HG02981 (cell line): ENCODE results near the gene ZFPM1.
"Not testable (repeated sequence)": the region's sequence is repeated elsewhere in the genome, so short reads cannot be mapped to it uniquely, and the experiment has no call there.

ENCODE experiments used
- ATAC-seq: cut with Tn5 transposase; IDR thresholded peaks from one replicate; pipeline ENCODE4 v1.9.1; 2021; ENCODE audit warnings: mild to moderate bottlenecking, moderate library complexity; ENCODE audit not compliant: unreplicated experiment

ZFPM1 gene

DNA sequence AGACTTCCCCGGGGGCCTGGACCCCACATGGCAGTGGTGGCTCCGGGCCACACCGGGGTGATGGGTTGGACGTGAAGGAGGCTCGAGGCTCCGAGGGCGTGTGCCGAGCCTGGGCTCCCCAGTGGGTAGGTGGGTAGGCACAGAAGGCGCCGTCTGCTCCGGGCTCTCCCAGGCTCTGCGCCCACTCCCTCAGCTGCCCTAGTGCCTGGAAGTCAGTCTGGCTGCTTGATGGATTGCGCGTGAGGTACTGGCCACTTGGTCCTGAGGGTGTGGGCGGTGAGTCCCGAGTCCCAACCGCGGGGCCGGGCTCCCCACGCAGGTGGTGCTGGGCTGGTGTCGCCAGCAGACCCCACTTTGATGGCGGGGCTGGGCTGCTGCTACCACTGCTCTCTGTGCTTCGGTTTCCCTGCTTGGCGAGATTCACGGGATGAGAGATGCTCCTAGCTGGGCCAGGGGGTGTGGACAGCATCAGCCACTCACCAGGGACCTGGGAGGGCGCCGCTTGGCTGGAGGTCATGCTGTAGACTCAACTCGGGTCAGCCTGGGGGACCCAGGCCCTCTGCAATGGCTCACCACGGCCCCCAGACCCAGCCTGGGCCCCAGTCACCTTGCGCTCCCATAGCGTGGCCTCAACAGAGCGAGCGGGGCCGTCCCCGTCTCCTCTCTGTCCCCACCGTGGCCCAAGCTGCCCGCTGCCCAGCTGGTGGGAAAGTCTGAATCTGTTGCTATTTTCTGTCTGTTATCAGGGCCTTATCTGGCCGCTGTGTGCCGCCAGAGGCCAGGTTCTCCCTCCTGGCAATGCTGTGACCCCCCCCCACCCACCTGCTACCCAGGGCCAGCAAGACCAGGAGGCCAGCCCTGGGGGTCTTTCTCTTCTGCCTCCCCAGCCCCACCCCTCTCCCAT, 26.1 kb downstream of the ZFPM1 start:
- ATAC-seq: no peak

DNA sequence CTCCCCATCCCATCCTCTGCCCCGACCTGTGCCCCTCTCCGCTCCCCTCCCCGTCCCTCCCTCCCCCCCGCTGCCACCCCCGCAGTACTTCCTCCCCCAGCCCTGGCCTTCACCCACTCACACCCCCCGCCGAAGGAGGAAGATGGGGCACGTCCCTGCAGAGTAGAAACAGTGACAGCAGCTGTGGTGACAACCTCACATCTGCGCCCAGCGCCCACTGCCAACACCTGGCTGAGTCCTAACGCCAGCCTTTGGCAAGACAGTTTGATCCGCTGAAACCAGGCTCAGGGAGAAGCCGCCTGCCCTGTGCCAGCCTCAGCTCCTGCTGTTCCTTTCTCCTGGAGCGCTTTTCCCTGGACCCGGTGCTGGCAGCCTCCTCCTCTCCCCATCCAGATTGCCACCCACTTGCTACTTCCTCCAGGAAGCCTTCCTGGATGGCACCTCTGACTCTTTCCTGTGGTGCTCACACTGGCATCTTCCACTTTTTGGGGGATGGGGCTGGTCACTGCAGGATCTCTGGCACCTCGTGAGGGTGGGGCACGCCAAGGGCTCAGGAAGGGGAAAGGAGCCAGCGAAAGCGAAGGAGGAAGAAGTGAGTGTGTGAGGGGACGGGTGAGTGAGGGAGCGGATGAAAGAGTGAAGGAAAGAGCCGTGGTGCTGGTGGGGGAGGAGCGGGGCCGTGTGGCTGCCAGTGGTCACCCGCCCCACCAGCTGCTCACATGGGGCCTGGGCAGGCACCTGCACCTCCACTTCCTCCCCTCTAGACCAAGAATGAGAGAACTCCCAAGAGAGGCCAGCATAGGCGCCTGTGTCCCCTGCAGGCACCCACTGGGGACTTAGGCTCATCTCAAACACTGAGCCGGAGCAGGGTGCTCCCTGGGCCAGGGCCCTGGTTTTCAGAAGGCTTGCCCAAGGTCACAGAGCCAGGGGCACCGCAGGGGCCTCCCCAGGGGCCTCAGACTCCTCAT, 27.0 kb downstream of the ZFPM1 start:
- no peak for ATAC-seq

DNA sequence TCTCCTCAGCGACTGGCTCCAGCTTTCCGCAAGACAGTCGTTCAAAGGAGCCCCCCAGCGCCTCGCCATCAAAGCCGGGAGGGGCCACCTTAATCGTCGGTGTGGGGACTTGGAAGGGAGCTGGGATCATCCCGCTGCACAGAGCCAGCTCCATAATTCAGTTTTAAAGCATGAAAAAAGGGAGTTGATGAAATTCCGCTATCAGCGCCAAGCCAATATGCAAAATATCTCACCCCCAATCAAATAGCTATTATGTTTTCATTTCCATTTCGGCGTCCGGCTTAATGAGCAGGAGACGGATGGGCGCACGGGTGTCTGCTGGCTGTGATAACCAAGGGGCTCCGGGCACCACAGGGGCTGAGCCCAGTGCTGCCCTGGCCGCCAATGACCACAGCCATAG, 27.7 kb downstream of the ZFPM1 start:
- no peak for ATAC-seq

DNA sequence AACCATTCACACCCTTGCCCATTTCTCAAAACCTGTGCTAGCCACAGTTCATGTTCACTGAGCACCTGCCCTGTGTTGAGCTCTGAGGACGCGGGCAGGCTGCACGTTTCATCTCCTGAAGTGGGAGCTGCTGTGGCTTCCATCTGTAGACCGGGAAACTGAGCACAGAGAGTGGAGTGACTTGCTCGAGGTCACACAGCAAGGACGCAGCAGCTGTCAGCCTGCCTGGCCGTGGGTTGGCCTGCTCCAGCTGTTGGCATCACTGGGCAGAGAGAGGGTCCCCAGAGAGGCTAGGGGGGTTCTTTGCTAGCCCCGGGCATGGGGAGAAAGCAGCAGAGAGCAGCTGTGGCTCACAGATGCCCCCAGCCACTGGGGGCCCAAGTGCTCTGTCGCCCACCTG, 28.8 kb downstream of the ZFPM1 start:
- no peak for ATAC-seq

DNA sequence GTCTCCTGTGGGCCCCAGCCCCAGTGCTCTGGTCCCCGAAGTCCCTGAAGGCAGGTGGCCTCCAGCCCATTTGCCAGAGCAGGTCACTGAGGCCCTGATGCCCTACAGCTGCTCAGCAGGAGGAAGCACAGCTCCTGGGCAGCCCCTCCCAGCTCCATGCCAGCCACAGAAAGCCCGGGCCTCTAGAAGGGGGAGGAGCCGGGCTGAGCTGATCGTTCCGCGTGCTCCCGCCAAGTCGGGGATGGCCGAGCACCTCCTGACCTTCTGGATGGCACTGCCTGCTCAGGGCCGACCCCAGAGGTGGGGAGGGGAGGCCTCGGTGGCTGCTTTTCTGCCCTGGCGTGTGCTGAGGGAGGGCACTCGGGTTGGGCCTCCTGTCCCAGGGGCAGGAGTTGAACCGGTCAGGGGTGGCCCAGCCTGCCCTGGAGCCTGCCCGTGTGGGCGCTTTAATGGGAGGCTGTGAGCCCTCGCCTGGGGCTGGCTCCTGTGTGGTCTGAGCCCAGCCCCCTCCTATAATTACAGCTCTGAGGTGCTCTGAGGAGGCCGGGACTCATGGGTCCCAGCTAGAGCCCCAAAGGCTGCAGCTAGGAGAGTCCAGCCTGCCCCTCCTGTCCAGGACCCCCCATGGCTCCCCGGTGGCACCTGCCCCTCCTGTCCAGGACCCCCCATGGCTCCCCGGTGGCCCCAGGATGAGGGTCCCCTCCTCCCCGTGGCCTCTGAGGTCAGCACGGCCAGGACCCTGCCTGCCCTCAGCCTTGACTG, 29.7 kb downstream of the ZFPM1 start:
- no peak for ATAC-seq

DNA sequence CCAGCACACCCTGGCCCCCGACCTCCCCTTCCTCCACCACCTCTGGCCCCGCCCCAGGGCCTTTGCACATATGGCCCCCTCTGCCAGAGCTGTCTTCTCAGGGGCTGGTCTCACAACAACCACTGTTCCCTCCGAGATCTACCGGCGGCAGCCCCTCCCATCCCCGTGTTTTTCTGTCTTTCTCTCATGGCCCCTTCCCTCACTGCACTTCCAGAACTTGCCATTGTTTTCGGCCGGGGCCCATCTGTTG, 30.2 kb downstream of the ZFPM1 start:
- ATAC-seq: no peak

DNA sequence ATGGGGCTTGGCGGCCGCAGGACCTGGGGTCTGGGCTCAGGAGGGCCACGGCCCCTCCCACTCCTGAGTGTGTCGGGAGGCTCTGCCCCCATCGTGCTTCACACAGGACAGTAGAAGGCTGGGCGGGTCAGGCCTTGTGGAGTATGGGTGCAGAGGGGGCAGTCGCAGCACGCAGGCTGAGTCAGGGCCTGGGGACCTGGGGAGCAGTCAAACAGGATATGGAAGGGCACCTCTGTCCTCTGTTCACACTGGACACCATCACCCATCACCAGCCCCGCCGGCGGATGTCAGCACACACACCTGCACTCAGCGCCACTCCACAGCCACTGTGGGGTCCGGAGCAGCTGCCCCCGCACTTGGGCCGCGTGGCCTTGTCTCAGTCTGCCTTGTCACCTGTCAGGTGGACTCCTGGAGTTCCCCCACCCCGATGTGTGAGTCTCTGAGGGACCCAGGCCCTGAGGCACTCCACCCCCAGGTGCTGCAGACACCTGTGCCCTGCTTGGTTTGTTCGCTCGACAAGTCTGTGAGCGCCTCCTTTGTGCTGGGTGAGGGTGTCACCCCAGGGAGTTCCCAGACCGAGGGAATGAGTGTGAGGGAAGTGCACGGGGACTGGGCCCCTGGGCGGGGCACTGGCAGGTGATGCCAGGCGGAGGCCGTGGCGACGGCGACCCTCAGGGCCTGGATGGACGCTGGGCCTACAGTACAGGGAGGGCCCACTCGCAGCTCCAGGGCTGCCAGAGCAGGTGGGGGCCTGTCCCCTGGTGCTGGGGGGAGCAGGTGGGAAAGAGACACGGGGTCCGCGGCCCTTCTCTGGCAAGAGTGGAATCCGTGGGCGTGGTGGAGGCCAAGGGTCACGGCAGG, 31.7 kb downstream of the ZFPM1 start:
- no peak for ATAC-seq

DNA sequence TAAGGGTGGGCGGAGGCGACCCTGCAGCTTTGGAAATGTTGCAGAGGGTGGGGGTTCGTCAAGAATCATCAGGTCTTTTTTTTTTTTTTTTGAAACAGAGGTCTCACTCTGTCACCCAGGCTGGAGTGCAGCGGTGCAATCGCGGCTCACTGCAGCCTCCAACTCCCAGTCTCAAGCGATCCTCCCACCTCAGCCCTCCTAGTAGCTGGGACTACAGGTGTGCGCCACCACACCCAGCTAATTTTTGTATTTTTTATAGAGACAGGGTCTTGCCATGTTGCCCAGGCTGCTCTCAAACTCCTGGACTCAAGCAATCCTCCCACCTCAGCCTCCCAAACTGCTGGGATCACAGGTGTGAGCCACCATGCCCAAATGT, 32.3 kb downstream of the ZFPM1 start:
- not testable (repeated sequence) for ATAC-seq

DNA sequence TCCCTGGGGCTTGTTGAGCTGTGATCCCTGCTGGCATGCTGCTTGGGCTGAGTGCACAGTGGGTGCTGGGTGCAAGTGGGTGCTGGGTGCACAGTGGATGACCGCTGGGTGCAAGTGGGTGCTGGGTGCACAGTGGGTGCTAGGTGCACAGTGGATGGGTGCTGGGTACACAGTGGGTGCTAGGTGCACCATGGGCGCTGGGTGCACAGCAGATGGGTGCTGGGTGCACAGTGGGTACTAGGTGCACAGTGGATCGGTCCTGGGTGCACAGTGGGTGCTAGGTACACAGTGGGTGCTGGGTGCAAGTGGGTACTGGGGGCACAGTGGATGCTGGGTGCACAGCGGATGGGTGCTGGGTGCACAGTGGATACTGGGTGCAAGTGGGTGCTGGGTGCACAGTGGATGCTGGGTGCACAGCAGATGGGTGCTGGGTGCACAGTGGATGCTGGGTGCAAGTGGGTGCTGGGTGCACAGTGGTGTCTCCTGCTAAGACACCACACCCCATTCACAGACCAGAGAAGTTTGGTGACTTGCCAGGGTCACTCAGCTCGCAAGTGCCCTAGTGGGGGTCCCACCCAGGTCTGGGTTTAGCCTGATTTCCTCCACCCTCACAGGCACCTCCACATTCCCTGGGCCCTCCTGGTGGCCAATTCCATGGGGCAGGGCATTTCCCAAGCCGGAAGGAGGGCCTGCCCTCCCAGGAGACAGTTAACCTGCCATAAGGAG, 33.5 kb downstream of the ZFPM1 start:
- no peak for ATAC-seq

DNA sequence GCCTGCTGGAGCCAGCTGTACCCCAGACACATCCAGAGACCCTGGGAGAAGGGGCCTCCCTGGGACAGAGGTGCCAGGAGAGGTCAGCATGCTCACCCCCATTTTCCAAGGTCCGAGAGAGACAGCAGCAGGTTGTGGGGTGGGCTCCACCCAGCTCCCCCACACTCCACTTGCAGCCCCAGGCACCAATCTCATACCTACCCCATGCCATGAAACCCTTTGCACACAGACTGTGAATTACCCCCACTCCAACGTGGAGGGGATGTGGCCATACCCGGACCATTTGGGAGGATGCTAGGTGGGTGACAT, 34.0 kb downstream of the ZFPM1 start:
- ATAC-seq: no peak

DNA sequence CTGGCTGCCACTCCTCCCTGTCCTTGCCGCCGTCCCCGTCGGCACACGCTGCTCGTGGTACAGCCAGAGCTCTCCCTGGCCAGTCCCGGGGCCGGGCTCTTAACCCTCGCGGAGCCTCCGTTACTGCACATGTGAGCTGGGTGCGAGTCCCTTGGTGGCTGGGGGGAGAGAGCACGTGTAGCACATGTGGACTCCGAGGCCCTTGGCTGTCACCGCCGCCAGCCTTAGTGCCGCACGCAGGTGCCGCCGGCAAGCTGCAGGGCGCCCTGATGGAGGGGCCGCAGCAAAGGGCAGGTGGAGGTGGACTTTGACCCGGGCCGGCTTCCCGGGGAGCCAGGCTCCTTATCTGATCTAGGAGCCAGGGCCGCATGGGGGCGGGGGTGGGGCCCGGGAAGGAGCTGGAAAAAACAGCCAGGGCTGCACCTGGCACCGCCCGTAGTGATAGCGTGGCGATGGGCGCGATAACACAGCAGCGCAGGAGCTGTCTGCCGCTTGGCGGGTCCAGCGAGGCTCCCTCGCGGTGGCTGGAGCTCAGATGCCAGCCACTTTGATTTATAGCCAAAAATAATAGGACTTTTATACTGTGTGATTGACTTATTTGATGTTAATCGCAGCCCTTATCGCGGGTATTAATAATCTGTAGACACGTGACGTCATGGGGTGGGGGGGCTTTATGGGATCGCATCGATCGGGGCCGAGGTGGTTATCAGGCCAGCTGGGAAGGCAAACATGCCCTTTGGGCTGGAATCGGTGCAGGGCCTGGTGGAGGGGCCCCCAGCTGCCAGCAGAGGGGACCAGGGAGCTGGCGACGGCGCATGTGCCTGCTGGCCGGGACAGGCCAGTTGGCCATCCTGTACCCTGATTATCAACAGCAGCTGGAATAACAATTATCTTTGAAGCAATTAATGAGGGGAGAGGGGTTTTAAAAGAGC, 35.1 kb downstream of the ZFPM1 start:
- ATAC-seq: no peak

DNA sequence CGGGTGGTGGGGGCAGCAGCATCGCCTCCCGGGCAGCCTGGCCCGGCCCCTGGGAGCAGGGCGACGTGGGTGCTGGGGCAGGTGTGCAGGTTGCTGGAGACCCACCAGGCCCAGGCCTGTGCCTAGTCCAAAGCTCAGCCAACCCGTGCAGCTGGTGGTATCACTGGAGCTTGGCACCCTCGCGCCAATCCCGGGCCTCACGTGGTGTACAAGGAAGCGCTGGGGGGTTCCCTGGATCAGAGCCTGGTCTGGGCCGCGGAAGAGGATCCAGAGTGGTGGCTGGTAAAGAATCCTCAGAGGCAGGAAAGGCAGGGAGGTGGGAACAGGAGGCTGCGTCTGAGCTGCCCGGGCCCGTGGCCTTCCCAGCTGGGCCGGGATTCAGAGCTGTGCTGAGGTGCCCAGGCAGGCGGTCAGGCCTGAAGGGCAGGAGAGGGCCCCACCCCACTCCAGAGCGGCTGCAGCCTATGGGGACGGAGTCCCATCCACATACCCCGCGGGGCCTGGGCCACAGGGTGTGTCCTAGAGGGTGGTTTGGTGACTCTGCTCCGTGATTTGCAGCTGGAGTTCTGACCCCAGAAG, 36.2 kb downstream of the ZFPM1 start:
- ATAC-seq: no peak

DNA sequence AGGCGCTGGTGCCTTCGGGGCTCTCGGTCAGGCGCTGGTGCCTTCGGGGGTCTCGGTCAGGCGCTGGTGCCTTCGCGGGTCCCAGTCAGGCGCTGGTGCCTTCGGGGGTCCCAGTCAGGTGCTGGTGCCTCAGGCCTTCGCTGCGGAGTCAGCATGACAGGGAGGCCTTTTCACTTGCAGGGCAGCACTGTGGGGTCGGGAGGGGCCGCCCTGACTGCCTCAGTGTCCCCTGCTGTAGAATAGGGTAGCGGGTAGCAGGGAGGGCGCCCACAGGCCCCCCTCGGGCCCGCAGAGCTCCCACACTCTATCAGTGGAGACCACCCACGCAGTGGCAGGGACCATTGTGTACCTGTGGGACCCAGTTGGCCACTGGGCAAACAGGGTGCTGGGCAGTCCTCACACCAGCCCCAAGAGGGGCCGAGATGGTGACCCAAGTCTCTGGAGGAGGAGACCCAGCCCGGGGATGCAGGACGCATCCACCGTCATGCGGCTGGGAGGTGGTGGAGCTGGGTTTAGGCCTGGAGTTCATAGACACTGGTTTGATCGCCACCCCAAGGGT, 38.0 kb downstream of the ZFPM1 start:
- no peak for ATAC-seq

DNA sequence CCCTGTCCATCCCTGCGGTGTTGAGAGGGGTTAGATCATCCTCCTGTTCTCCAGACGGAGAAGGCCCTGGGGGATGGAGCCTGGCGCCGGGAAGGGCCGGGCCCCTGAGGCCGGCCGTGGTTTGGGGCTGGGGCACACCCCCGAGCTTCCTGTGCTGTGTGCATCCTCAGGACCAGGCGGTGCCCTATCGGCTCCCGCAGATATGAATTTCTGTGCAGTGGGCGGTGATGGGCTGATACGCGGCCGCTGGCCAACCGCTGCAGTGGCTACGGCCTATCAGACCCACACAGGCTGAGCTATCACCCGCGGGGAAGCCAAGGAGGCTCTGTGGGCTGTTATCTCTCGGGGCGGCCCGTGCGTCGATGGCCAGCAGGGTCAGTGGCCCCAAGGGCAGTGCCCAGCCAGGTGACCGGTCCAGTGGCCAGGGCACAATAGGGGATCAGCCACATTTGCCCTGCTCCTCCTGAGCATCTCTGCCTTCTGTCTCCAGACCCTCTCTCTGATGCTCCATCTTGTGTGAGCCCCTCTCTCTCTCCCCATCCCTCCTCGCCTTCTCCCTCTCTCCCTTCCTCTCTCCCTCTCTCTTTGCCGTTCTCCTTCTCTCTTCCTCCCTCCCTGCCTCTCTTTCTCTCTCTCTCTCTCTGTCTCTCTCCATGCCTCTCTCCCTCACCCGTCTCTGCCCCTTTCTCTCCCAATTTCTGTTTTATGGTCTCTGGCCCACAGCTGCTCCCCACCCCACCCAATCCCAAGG, 38.7 kb downstream of the ZFPM1 start:
- no peak for ATAC-seq

DNA sequence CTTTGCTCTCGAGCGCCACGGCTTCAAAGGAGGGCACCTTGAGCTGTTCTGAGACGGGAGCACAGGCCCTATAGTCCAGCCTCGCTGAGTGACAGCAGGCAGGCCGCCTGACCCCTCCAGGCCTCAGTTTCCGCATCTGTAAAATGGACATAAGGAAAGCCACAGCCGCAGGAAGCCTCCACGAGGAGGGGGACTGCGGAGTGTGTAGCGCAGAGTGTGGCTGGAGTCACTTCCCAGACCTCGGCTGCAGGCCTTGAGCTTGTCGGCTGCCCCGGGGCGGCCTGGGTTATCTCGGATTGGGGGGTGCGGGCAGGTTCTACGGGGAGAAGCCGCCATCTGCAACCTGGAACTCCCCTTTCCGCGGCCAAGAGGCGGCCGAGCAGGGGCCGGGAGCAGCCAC, 40.8 kb downstream of the ZFPM1 start:
- no peak for ATAC-seq

DNA sequence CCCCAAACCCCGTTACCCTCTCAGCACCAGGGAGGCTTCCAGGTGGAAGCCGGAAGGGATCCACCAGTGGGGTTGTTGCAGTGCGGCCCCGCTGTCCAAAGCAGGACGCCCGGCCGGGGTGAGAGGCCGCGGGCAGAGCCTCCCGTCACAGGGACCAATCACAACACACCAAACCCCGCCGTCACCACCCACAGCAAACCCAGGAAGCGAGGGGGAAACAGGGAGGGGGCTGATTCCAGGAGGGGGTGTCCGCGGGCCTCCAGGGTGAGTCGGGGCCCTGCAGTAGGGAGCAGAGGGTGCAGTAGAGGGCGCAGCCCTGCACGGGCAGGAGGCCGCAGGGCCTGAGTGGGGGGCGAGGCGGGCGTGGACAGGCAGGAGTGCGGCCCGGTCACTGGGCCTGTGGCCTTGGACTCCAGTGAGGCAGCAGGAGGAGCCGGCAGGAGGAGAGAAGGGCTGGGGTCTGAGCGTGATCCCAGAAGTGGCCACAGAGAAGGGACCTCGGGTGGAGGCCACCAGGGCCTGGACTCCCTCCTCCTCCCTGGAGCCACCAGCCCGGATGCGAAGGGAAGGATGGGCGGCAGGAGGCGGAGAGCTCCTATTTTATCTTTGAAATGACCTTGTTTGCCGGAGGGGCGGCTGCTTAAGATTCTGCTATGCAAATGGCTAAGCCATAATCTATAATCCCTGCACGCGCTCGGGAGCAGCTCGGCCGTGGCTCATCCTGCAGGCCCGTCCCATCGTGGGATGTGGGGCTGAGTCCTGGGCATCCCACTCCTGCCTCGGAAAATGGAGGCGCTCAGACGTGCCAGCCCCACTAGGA, 41.5 kb downstream of the ZFPM1 start:
- ATAC-seq: no peak
